HG03558 (cell line): ENCODE measurements around the gene CLNK.

Source experiments
- ATAC-seq: cut with Tn5 transposase; IDR thresholded peaks from one replicate; pipeline ENCODE4 v1.9.1; 2021; ENCODE audit warnings: moderate number of reproducible peaks; ENCODE audit not compliant: unreplicated experiment; ENCODE audit errors: extremely low read depth

CLNK gene, protein sequence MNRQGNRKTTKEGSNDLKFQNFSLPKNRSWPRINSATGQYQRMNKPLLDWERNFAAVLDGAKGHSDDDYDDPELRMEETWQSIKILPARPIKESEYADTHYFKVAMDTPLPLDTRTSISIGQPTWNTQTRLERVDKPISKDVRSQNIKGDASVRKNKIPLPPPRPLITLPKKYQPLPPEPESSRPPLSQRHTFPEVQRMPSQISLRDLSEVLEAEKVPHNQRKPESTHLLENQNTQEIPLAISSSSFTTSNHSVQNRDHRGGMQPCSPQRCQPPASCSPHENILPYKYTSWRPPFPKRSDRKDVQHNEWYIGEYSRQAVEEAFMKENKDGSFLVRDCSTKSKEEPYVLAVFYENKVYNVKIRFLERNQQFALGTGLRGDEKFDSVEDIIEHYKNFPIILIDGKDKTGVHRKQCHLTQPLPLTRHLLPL

DNA sequence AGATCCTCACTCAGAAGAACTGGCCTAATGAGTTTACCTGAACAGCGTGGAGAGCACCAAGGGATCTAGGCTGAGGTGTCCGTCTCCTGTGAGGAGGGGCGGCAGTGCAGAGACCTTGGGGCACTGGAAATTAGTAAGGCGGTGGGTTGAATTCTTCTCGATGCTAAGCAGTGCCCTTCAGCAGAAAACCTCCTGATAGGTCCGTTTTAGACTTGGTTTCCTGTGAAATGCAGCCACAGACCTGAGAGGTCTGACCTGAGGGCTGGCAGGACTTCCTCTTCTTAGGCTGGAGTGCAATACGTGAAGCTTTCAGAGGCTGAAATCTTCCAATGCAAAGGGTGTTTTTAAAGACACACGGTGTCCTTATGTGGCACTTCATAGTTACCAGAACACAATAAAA, at the start of gene CLNK:
TSS of gene CLNK (minus strand) at position 138 of the 400 bp plus-strand sequence. CDS start 16,899 bp downstream, outside the sequence.
- peak; percentile 76 for ATAC-seq

DNA sequence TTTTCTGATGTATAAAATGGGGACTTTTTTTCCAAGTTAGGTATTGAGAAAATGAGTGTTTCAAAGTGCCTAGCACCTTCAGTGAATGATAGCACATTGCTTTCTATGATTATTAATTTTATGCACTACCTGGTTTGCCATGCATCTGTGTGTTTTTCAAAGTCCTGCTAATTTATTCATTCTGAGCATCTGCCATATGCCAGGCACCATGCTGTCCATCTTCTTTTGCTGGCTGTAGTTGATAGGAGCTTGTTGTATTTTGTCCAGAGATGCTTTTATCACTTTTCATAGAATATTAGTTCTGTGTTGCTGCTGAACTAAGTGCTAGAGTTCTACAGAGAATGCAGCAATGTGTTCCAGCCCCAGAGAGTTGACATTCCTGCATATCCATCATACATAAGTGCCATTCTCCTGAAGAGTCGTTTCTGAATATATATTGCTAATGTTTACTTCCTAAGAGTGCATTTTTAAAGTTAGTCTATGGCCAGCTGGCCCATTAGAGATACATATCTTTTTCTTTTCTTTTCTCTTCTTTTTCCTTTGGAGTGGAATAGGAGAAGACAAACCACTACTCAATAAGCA, 49.0 kb upstream of the CLNK start:
- ATAC-seq = no peak

DNA sequence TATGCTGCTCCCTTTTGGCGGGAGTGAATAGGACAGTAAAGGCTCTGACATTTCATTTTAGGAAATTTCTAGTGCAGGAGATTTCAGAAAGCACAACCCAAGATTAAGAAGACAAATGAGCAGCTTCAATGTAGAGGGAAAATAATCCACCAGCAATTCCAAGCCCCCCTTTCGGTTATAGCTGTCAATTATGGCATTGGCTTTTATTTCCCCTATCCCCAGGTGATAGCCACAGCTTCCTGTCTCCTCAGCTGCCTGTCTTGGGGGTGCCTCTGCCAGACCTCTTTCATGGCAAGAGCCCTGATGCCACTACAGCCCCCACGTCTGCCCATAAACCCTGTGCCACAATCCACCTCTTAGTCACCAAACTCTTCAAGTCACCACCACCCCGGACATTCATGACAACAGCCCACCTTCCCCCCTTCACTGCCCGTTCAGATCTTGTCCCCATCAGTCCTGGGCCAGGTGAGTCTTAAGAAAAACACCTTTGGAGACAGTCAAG, 48.4 kb upstream of the CLNK start:
- ATAC-seq = no peak

DNA sequence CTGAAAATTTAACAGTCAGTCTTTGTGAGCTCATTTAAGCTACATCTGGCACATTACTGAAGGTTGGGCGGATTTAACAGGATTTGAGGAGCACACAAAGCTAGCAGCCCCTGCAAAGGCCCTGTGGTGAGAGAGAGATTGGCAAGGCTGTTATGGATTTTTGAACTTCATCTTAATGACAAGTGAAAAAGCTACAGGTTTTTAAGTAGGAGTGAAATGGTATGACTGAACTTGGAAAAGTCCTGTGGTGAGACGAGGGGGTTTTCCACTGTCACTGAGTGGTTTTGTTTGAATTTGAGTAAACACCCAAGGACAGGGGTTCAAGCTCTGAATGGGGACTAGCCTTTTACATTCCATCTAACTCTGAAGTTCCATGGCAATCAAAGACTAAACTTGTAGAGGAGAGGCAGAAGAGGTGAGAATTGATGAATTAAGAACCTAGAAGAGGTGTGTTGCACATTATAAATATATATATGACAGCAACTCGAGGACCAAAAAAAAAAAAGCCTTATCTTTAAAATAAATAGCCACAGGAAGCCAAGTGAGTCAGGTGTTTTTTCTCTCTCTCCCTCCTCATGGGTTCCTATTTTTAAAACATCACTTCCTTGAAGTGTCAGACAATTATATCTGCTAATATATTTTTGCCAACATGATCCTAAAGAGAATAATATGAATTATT, 47.8 kb upstream of the CLNK start:
- ATAC-seq = no peak

DNA sequence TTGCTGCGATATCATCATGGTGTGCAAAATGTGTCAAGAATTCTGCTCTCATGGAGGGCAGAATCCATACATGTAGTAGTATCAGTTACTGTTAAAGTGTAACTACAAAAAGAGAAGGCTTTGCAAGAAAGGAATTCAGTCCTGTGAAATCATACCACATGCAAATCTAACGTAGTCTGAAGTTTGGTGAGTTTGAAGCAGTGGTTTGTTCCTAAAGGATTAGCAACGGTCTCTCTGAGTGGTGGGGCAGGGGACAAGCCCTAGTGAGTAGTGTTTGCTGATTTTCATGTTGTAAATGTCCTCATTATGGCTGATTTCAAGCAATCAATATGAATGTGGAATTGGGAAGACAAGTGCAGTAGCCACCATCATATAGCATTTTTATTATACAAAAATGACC, 47.1 kb upstream of the CLNK start:
- no peak for ATAC-seq

DNA sequence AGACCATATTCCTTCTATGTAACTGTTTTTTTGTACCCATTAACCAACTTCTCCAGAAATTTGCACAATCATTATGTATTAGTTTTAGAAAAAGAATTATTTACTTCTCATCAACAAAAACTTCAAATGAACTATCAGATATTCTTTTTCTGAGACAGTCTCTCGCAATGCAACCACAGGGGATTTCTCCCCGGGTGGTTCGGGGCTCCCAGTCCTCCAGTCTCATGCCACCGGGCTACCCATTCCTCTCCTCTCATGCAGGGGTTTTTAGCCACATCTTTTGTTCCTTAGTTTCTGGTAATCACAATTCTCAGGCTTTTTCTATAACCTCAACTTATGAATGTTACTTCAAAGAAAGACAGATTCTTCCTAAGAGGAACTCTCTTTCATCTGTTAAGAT, 46.6 kb upstream of the CLNK start:
- no peak for ATAC-seq

DNA sequence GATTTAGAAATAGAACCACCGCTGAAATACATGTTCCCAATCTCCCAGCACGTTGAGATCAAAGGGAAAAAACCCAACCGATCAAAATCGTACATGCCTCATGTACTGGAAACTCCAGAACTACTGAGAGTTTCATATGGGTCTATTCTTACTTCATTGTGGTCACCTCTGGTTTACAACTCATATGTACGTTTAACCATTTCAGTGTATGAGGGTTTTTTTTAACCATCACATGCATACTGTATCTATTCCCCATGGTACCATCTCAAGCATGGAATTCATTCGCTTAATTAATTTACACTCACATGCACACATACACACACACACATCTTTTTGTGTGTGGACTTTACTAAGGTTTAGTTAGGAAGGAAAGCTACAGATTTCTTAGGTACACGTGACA, 46.0 kb upstream of the CLNK start:
- ATAC-seq = peak; percentile 64

DNA sequence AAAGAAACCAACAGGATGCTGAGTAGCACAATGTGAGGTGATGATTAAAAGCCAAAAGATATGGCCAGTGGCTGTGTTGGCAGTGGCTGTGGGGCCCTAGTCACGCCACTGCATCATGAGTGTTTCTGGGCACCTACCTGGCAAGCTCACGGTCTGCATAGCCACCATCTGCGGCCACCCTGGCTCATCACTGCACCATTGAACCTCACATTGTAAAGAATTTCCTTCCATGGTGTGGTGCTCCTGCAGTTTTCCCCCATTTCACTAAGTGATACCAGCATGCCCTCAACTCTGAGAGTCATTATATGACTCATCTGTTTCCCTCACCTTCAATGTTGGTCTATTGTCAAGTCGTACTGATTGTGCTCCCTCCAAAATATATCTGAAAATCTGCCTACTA, 45.5 kb upstream of the CLNK start:
- ATAC-seq = peak; percentile 31

DNA sequence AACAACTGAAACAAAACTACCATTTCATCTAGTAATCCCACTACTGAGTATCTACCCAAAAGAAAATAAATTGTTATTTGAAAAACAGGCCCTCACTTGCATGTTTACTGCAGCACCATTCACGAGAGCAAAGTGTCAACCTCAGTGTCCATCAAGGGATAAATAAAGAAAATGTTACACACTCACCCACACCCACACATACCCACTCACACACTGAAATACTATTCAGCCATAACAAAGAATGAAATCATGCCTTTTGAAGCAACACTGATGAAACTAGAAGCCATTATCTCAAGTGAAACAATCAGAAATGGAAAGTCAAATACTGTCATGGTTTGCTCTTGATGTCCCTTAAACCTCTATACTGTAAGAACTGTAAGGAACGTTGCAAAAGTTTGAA, 44.8 kb upstream of the CLNK start:
- ATAC-seq = no peak

DNA sequence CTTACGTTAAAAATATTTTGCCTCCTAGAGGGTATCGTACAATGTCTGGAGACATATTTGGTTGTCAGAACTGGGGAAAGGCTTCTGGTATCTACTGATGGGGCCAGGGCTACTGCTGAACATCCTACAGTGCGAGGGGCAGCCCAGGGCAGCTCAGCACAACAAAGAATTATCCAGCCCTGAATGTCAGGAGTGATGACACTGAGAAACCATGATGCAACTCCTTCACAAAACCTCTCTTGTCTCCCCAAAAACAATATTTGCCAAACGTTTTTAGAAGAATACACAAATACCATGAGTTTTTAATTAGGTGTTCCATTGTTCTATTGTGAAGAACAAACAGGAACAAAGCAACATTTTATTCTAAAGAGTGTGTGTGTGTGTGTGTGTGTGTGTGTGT, 43.4 kb upstream of the CLNK start:
- ATAC-seq = no peak

DNA sequence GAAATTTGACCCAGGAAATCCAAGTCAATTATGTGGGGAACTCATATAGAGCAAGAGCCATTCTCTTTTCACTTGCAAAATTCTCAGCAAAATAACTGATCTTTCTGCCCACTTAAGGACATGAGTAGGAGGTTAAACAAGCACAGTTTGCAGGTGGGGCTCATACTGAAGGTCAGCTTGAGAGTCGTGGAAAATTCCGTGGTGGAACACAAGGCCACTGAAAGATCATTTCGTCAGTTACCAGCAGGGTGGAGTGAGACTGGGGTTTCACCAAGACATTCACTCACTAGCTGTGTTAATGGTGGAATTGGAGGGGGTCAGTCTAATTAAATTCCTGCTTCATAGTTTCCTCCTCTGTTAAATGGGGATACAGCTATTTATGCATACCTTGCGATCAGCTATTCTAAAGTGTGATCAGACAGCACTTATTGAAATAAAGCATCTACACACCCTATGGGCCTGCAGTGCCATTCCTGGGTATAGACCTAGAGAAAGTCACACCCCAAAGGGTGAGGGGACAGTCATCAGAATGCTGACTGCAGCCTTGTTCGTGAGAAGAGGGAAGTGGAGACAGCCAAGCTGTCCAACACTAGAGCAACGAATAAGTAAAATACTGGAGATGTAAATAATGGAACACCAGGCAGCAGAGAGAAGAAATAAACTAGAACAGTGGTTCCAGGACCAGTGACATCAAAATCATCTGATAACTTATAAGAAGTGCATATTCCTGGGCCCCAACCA, 42.7 kb upstream of the CLNK start:
- no peak for ATAC-seq

DNA sequence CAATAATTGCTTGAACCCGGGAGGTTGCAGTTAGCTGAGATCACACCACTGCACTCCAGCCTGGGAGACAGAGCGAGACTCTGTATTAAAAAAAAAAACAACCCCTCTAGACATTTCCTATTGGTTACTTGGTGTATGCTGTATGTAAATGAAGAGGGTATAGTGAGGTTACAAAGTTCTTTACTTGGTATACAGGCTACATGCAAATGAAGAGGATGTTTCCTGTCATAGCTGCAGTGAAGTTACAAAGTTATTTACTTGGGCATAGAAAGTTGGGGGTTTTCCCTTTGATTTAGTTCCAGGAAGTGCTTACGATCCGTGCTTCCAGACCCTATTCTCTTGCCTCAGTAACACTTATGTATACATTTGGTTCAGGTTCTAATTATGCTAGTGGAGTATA, 38.4 kb upstream of the CLNK start:
- ATAC-seq = peak; percentile 95

DNA sequence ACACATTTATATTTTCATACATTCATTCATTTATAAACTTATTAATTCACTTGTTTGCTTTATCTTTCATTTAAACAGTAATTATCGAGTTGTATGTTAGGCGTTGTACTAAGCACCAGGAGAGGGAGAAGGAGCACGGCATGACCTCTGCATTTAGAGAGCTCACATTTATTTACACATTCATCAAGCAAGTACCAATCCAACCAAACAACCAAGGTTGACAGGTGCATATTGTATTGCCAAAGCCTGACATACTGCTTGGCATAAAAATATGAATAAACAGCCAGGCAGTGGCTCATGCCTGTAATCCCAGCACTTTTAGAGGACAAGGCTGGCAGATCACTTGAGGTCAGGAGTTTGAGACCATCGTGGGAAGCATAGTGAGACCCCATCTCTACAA, 37.0 kb upstream of the CLNK start:
- no peak for ATAC-seq

DNA sequence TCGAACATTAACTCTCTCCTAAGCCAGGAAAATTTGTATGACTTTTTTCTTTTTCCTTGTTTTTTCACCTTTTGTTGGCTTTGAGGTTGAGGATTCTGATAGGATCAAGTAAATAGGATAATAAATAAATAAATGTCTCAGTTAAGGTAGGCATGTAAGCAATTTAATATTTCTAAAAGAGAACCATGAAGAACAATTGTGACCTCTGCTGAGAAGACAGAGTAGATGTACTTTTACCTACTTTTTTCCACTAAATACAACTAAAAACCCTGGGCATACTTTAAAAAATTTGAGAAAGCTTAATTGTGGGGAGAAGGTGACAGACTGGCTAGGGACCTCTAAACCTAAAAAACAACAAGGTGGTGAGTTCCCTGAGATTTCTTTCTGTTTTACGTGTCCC, 31.6 kb upstream of the CLNK start:
- ATAC-seq = no peak

DNA sequence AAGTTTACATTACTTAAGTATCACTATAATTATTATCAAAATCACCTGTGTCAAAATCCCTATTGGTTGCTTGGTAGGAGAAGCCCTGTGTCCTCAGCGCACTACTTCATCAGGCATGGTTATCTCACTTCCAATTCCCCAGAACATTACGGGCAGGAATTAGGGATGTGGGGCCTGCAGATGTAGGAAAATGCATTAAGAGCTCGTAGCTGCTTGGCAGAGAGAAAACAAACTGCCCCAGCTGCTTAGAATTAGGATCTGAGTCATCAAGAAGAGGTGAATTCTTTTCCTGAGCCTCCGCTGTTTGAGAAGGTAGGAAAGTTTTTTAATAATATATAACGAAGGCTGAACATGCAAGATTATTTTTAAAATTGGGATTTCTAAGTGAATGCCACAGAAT, 31.1 kb upstream of the CLNK start:
- no peak for ATAC-seq

DNA sequence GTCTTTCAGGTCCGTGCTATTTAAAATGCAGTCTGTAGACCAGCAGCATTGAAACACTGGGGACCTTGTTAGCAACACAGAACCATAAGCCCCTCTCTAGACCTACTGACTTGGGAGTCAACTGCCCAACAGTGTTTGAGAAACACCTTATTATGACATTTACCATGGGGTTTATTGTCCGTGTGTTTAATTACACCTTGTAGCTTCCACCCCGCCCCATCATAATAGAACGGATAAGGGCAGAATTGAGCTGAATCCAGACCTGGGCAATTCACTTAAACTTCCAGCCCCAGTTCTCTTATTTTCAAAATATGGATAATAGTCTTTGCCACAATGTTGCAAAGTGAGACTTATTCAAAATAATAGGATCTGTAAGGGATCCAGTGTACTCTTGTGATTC, 30.6 kb upstream of the CLNK start:
- ATAC-seq = no peak

DNA sequence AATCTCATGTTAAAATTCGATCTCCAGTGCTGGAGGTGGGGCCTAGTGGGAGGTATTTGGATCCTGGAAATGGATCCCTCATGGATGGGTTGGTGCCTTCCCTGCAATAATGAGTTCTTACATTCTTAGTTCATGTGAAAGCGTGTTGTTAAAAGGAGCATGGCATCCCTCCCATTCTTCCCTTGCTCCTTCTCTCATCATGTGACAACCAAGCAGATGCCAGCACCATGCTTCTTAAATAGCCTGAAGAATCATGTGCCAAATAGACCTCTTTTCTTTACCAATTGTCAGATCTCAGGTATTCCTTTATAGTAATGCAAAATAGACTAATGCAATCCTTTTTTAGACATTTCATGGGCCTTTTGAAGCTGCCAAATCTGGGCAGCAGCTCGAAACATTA, 29.0 kb upstream of the CLNK start:
- no peak for ATAC-seq

DNA sequence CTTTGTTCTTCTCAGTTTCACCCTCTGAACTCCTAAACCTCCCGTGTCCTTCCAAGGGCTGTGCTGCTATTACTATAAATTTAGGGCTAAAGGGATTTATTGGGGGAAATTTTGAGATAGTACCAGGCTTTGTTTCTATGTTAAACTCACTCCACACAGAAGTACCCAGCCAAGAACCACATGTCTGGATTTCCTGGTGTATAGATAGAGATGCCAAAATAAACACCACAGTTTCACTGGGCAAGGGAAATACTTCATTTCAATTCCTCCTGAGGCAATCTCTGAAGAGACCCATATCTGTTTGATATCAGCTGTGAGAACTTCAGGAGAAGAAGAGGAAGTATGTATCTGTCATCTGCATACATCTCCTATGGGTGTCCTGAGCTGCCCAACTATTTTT, 21.7 kb upstream of the CLNK start:
- ATAC-seq = no peak

DNA sequence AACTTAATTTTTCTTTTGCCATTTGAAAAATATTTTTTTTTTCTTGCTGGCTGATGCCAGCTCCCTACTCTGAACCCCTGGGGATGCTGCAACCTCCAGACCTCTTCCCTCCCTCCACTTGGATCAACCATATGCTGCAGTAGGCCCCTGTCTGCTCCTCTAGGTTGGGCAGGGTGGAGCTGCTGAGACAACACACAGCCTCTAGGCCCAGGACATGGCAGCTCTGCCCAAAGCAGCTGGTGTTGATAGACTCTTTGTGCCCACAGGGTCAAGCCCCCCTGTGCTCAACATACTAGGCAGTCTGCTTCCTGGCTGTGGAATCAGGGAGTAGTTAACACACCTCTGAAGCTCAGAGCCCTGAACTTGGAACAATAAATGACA, 19.9 kb upstream of the CLNK start:
- no peak for ATAC-seq

DNA sequence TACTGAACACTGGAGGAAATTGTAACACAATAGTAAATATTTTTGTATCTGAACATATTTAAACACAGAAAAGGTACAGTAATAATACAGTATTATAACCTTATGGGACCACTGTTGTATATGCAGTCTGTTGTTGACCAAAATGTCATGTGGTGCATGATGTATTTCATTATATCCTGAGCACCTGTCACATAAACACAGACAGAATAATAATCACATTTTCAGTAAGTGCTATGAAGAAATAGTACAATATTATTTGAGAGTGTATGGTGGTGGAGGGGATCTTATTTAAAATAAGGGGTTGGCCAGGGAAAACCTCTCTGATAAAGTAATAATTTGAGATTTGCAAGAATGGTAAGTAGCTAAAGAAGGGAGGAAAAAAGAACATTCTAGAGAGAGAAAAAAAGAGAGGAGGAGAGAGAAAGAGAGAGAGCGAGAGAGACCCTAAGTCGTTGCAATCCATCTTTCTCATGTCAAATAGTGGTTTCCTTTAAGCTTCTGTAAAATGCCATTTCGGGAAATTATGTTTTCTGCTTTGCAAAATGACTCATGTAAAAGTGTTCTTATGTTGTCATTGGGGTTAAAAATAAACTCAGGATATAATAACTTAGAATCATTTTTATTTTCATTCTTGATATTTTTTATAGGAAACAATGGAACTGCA, 19.3 kb upstream of the CLNK start:
- no peak for ATAC-seq
